AG08396 (cell line): ENCODE measurements around the gene SH3BGRL.
"Not testable (repeated sequence)": the region's sequence is repeated elsewhere in the genome, so short reads cannot be mapped to it uniquely, and the experiment has no call there.

Experiments
- DNase-seq: peaks from one replicate; pipeline ENCODE4 v3.0.0; 2012; ENCODE audit warnings: low spot score, mixed read lengths

The SH3BGRL gene

DNA sequence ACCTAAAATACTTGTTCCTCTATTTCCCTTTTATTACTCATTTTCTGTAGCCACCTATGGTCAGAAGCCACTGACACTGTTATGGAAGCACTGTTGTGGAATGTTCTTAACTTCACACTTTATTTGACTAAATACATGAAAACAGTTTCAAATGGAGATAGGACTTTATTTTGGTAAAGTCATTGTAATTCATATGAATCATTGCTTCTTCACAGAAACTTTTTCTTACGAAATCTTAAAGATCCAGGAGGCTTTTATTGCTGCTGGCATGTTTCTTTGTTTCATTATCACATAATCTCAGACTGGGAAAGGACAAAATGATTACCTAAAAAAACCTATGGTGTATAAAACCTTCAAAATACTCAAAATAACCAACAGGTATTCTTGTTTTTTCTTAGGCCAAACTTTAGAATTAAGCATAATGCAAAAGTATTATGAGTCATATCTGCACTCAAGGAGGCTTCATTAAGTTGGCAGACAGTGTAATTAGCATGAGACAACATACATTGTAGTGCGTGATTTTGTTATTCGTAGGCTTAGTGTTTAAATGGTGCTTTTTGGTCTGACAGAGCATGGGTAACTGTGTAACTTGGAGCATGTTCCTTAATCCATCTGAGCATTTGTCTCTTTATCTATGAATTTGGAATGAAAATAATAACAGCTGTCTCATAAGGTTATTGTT lies 58.0 kb downstream of the SH3BGRL start:
- DNase-seq = no peak

GRCh38 chrX:81261576-81261975 lies 59.7 kb downstream of the SH3BGRL start:
- no peak for DNase-seq

DNA sequence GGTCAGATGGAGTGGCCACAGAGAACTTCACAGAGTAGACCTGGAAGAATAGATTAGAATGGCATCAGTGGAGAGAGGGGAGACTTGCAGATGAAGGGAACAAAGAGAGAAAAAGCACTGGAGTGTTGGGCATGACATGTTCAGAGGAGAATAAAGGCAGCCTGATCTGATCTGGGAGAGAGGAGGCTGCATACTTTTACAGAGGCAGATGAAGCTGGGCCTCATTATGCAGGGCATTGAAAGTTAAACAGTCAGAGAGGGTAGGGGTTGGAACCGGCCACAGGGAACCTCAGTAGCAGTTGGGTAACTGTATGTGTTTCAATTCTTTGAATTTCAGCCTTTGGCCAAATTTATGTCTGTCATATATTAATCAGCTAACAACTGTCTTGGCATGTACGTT lies 61.2 kb downstream of the SH3BGRL start:
- DNase-seq = no peak

DNA sequence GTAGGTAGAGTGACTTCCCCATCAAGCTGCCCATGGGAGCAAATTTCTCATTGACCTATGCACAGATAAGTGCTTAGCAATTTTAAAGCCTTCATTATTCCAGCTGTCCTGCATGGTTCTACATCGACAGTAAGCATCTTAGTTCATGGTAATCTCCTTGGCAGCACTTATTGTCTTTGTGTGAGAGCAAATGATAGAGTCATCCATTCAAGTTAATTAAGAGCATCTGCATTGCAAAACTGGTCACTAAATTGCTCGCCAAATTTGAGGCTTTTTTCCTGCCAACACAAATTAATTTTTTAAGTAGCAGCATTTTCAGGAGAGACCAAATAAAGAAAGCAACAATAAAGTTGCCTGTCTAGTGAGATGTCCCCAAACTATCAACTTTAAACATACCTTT lies 76.7 kb downstream of the SH3BGRL start:
- no peak for DNase-seq

GRCh38 chrX:81280148-81280547 lies 78.2 kb downstream of the SH3BGRL start:
- DNase-seq = no peak

DNA sequence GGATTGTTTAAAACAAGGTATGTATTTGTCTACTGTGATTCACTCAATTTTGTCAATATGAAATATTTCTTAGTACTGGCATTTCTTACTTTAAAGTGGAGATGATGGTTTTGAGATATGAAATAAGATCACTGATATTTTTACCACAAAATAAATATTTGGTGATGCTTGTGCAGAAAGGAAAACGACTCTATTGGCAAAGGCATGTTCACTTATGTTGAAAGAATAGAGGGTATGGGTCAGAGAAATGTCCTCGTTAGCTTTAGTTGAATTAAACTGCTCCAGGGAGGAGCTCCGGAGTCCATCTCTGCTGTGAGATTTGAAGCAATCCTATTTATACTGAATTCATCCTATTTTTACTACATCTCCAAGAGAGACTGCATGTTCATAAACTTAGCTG lies 84.2 kb downstream of the SH3BGRL start:
- no peak for DNase-seq

DNA sequence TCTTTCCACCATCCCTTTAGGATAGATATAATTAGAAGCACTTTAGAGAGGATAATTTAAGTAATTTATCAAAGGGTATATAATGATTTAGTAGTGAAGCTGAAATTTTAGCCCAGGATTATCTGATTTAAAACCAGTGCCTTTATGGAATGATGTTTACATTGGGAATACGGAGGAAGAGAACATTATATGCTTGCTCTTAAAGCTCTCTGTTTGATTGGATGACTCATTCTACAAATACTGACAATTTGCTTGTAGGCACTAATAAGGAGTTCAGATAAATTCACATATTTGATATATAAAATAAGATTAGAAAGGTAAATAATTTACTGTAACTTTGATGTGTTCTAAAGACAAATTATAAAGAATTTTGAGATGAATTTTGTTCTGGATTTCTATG lies 84.7 kb downstream of the SH3BGRL start:
- DNase-seq = no peak

GRCh38 chrX:81291996-81292395 lies 90.1 kb downstream of the SH3BGRL start:
- DNase-seq = no peak

DNA sequence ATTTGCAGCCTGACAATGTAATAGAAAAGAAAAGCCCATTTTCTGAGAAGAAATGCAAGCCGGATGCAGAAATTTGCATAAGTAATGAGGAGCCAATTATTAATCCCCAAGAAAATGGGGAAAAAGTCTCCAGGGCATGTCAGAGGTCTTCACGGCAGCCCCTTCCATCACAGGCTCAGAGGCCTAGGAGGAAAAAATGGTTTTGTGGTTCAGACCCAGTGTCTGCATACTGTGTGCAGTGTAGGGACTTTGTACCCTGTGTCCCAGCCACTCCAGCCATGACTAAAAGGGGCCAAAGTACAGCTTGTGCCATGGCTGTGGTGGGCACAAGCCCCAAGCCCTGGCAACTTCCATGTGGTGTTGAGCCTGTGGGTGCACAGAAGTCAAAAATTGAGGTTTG lies 92.2 kb downstream of the SH3BGRL start:
- DNase-seq = no peak

- no peak for DNase-seq
Observed at GRCh38 chrX:81301877-81302276, 100.0 kb downstream of the SH3BGRL start.

- no peak for DNase-seq
Observed at GRCh38 chrX:81304563-81304962, 102.7 kb downstream of the SH3BGRL start.

- no peak for DNase-seq
Observed at GRCh38 chrX:81305240-81305639, 103.3 kb downstream of the SH3BGRL start.

- DNase-seq = no peak
Observed at GRCh38 chrX:81308086-81308829, 106.4 kb downstream of the SH3BGRL start.

DNA sequence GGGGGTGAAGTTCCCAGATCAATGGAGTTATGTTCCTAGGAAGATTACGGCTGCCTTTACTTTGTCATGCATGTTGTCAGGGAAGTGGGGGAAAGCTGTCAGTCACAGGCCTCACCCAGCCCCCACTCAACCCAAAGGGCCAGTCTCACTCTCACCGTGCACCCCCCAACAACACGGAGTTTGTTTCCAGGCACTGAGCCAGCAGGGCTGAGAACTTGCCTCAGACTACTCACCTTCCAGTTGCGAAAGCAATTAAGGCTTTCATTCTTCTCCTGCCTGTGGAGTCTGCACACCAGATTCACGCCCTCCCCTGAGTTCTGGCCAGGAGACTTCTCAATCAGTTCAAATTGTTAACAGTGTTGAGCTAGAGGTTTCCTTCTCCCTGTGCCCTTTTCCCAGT lies 114.3 kb downstream of the SH3BGRL start:
- no peak for DNase-seq

DNA sequence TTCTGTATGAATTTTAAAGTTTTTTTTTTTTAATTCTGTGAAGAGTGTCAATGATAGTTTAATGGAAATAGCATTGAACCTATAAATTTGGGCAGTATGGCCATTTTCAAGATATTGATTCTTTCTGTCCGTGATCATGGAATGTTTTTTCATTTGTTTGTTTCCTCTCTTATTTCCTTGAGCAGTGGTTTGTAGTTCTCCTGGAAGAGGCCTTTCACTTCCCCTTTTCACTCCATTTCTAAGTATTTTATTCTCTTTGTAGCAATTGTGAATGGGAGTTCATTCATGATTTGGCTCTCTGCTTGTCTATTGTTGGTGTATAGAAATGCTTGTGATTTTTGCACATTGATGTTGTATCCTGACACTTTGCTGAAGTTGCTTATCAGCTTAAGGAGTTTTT lies 129.8 kb downstream of the SH3BGRL start:
- not testable (repeated sequence) for DNase-seq

- peak; percentile 14 for DNase-seq
Observed at GRCh38 chrX:81336455-81337152, 134.7 kb downstream of the SH3BGRL start.

- DNase-seq = no peak
Observed at GRCh38 chrX:81337805-81338204, 135.9 kb downstream of the SH3BGRL start.

DNA sequence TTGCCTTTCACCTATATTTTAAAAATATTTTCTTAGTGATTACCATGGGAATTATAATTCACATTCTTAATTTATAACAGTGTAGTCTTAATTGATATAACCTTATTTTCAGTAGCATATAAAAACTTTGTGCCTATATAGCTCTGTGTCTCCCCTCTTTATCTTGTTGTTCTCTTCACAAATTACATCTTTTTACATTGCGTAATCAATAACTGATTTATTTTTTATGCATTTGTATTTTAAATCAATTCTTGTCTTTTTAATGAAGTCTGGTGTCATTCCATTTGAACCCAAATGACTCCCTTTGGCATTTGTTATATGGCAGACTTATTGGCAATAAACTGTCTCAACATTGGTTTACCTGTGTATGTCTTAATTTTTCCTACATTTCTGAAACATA lies 137.0 kb downstream of the SH3BGRL start:
- DNase-seq = no peak

- DNase-seq = not testable (repeated sequence)
Observed at GRCh38 chrX:81345296-81345695, 143.4 kb downstream of the SH3BGRL start.
